ENCODE measurements around the gene LASP1NB.
"Not testable (repeated sequence)": the region's sequence is repeated elsewhere in the genome, so short reads cannot be mapped to it uniquely, and the experiment has no call there.

Gene LASP1NB

GRCh38 chr17:38961413-38961812 lies 36.0 kb downstream of the LASP1NB start:
- no peak for DNase-seq (ENCODE audit: low read depth in 2 of 2)

GRCh38 chr17:38967290-38967738 lies 41.9 kb downstream of the LASP1NB start, which contains the start of gene FBXO47:
FBXO47 (minus strand) TSS chr17:38967403; CDS start chr17:38963025, 4,378 bp downstream.
- DNase-seq (ENCODE audit: low read depth in 2 of 2) = peak; percentile 64 to 77

GRCh38 chr17:38969281-38969680 lies 43.9 kb downstream of the LASP1NB start:
- no peak for DNase-seq (ENCODE audit: low read depth in 2 of 2)

GRCh38 chr17:38970128-38970527 lies 44.7 kb downstream of the LASP1NB start:
- DNase-seq (ENCODE audit: low read depth in 2 of 2) = no peak

GRCh38 chr17:38970804-38971203 lies 45.4 kb downstream of the LASP1NB start:
- DNase-seq (ENCODE audit: low read depth in 2 of 2) = no peak

GRCh38 chr17:38976187-38976551 lies 50.8 kb downstream of the LASP1NB start:
- DNase-seq (ENCODE audit: low read depth in 2 of 2) = not testable (repeated sequence)

- DNase-seq (ENCODE audit: low read depth in 2 of 2) = no peak
Measured at GRCh38 chr17:38978180-38978579, 52.8 kb downstream of the LASP1NB start.
